ENCODE measurements around the gene CARMIL1. TPM values are rescaled to one million over a fixed set of nuclear protein-coding genes. Genes with fewer than 3 reads are reported as not detected.

The CARMIL1 gene
- total RNA-seq, 1 experiment from 2014 or later: 23.6 TPM

DNA sequence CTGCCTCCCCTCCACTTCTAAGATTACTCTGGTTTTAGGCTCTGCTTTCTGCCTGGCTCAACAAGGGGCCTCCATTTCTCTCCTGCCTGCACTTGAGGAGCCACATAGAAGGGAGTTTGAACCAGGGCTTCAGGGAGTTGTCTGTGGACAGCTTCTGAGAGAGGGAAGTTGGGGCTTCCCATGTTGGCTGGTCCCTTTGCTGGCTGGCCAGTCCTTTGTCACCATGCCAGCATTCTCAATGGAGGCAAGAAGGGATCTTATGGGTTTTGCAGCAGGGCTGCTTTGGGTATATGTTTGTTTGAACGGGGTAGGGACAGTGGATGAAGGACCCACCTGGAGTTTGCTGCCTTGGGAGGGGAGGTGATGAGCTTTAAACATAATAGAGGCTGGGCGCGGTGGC, 124.9 kb downstream of the CARMIL1 start:
- H3K4me1 Mint-ChIP-seq: peaks cover 26 to 39% of the 10 kb centered on the region in 2 experiments
- TF ChIP-seq, protein P1, sequence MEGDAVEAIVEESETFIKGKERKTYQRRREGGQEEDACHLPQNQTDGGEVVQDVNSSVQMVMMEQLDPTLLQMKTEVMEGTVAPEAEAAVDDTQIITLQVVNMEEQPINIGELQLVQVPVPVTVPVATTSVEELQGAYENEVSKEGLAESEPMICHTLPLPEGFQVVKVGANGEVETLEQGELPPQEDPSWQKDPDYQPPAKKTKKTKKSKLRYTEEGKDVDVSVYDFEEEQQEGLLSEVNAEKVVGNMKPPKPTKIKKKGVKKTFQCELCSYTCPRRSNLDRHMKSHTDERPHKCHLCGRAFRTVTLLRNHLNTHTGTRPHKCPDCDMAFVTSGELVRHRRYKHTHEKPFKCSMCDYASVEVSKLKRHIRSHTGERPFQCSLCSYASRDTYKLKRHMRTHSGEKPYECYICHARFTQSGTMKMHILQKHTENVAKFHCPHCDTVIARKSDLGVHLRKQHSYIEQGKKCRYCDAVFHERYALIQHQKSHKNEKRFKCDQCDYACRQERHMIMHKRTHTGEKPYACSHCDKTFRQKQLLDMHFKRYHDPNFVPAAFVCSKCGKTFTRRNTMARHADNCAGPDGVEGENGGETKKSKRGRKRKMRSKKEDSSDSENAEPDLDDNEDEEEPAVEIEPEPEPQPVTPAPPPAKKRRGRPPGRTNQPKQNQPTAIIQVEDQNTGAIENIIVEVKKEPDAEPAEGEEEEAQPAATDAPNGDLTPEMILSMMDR (conservative IDR thresholded peaks at IDR 0.05): no peak
- no peak overlapping the region for H4K8ac ChIP-seq (replicated peaks; ENCODE audit: insufficient read length, low read depth, low read length)
- H4K5ac ChIP-seq (ENCODE audit: insufficient read length, low read depth, low read length): no peak overlapping the region
- H3K23me2 ChIP-seq (ENCODE audit: insufficient read length, low read depth, low read length, poor library complexity, severe bottlenecking): no peaks in the 10 kb centered on the region
- H3K27me3 ChIP-seq (ENCODE audit: insufficient read depth, low read length): no peaks in the 10 kb centered on the region
- no peaks in the 10 kb centered on the region for H3K9me3 ChIP-seq (ENCODE audit: control insufficient read depth, low read depth, low read length)
- H3K4me1 ChIP-seq (ENCODE audit: insufficient read depth, low read length): peaks cover 17% of the 10 kb centered on the region
- no peak overlapping the region for H3K14ac ChIP-seq (ENCODE audit: insufficient read depth, low read length)
- H4K20me1 ChIP-seq (ENCODE audit: control insufficient read depth, insufficient read depth, insufficient read length): no peaks in the 10 kb centered on the region
- no peak overlapping the region for H3K56ac ChIP-seq (ENCODE audit: insufficient read length, low read depth, low read length)
- H2BK15ac ChIP-seq (ENCODE audit: low read depth, low read length): no peak overlapping the region
- peak overlapping the region; percentile 30 to 88 (median 50); a peak in 4 of 7 replicates for H3K27ac Mint-ChIP-seq
- H3T11ph ChIP-seq (ENCODE audit: low read length): no peak overlapping the region
- no peak overlapping the region for H2AK5ac ChIP-seq (ENCODE audit: insufficient read length, low read length)
- no peak overlapping the region for H2BK12ac ChIP-seq (ENCODE audit: insufficient read length, low read depth, low read length)
- H2BK120ac ChIP-seq (ENCODE audit: low read depth, low read length, poor library complexity, severe bottlenecking): no peak overlapping the region
- no peaks in the 10 kb centered on the region for H3K9me3 Mint-ChIP-seq
- no peak overlapping the region for H3K23ac ChIP-seq (ENCODE audit: insufficient read length, low read depth, low read length)
- no peak overlapping the region for H3K18ac ChIP-seq (ENCODE audit: insufficient read length, low read depth, low read length)
- peaks cover 2% of the 10 kb centered on the region; the same call in 1 of the 2 replicates for H3K79me2 ChIP-seq (ENCODE audit: insufficient read depth, low read length)
- no peak overlapping the region for H3K4me2 ChIP-seq (ENCODE audit: insufficient read depth, insufficient read length, low read length)
- peaks cover 2% of the 10 kb centered on the region for H3K79me1 ChIP-seq (ENCODE audit: insufficient read depth, low read depth, low read length, poor library complexity, severe bottlenecking)
- H2BK5ac ChIP-seq (ENCODE audit: insufficient read length, low read length): no peak overlapping the region
- H3K4me3 Mint-ChIP-seq: no peak overlapping the region
- no peak overlapping the region for H3K27ac ChIP-seq (ENCODE audit: insufficient read length, low read depth, low read length)
- no peak for DNase-seq
- no peak overlapping the region for H2BK20ac ChIP-seq (ENCODE audit: low read depth, low read length, poor library complexity, severe bottlenecking)
- no peaks in the 10 kb centered on the region for H3K36me3 Mint-ChIP-seq (ENCODE audit: insufficient read depth in 1 of 3, low read depth in 3 of 3)
- H4K91ac ChIP-seq (ENCODE audit: insufficient read length, low read depth, low read length): no peak overlapping the region
- H3K4ac ChIP-seq (ENCODE audit: low read depth, low read length): no peak overlapping the region
- WGBS (ENCODE audit: extremely low coverage, insufficient read length, low lambda C conversion rate): no CpG with 5 or more reads among the region's 3 CpGs
- no peaks in the 10 kb centered on the region for H3K27me3 Mint-ChIP-seq (ENCODE audit: low read depth)
- no peak overlapping the region for H2AFZ ChIP-seq (ENCODE audit: low read length)
- no peak overlapping the region for H3K9ac ChIP-seq (ENCODE audit: extremely low read depth, insufficient read length, low read length)

Measured in H9 (cell line).